ENCODE results near the gene PGS1. TPM values are rescaled to one million over a fixed set of nuclear protein-coding genes. Genes with fewer than 3 reads are reported as not detected.

PGS1 gene
- polyA plus RNA-seq, 3 donors = 42.2 to 55.0 (median 45.7) TPM

DNA sequence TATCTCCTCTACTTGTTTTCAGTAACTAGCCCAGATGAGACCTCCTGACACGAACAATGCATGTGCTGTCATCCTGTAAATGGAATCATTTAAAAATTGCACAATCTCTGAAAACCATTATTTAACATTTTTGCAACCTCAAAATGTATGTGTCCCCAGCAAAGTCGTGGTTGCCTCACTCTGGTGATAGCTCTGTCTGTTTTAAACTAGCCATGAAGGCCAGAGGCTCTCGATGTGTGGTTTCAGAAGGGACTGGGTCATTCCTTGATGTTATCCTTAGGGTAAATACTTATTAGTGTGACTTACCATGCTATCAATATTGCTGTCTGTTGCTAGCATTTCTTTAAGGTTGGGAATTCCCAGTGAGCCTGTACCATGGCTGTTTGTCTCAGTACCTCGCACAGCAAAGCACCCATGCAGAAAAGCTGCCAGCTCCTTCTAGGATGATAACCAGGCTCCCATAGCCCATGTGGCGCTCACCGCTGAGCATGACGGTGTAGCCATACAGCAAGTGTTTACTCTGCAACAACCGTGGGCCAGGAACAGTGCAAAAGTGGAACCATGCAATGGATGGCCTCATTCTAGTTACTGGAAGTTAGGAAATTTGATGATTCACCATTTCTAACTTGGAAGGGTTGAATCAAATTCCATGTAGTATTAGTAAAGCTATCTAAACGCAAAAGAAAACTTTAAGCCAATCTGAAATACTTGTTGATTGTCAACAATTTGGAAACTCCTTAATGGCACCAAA, 2.9 kb upstream of the PGS1 start:
- DNase-seq (ENCODE audit: extremely low read depth in 1 of 11, low read depth in 9 of 11, low spot score in 4 of 11) = no peak

DNA sequence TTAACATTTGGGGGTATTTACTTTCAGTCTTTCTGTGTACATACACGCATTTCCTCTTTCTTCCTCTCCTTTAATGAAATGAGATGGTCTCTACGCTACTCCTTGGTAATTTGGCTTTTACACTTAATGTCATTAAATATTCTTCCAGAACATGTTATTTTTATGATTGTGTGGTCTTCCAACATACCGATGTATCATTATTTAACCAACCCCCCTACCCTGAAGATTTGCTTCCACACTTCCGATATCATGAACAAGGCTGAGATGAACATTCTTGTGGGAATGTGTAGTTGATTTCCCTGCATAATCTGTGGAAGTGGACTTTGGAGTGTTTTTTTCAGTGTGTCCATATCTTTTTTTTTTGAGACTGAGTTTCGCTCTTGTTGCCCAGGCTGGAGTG, 2.3 kb upstream of the PGS1 start:
- DNase-seq (ENCODE audit: extremely low read depth in 1 of 11, low read depth in 9 of 11, low spot score in 4 of 11) = no peak

DNA sequence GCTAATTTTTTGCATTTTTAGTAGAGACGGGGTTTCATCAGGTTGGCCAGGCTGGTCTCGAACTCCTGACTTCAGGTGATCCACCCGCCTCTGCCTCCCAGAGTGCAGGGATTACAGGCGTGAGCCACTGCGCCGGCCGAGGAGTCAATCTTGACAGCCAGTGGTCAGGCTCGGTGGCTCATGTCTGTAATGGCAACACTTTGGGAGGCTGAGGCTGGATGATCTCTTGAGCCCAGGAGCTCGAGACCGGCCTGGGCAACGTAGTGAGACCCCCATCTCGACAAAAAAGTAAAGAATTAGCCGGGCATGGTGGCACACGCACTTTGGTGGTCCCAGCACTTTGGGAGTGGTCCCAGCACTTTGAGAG, 608 bp upstream of the PGS1 start:
- DNase-seq (ENCODE audit: extremely low read depth in 1 of 11, low read depth in 9 of 11, low spot score in 4 of 11) = no peak

DNA sequence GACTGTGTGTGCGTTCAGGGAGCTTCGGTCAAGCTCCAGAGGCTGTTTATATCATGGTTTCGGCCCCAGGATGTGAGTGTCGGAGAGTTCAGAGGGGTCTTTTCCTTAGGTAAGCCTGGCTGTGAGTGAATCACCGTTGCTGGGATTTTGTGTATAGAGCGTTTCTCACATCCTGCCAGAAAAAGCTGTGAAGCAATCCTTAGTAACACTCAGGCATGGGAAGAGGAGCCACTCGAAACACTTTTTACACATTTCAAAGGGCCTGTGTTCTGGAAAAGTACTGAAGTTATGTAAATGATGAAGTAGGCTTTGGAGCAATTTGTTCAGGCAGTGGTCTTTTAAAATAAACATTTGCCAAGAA, 662 bp downstream of the PGS1 start:
- DNase-seq (ENCODE audit: extremely low read depth in 1 of 11, low read depth in 9 of 11, low spot score in 4 of 11) = no peak

DNA sequence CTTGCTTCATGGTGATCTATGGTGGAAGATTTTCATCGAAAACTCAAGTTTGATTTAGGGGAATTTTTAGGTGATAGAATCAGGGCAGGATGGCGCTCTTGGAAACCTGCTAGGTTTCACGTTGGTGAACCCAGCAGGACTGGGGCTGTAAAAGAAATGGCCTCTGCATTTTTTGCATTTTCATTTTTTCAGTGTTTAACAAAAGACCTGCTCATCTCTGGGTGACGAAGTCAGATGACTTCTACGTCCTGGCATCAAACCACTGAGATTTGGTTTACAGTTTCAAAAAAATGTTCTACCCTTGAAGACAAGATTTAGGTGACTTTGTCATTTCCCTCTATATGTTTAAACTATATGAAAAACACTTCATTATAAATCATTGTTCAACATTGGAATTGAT, 1.9 kb downstream of the PGS1 start:
- DNase-seq (ENCODE audit: extremely low read depth in 1 of 11, low read depth in 9 of 11, low spot score in 4 of 11) = no peak

DNA sequence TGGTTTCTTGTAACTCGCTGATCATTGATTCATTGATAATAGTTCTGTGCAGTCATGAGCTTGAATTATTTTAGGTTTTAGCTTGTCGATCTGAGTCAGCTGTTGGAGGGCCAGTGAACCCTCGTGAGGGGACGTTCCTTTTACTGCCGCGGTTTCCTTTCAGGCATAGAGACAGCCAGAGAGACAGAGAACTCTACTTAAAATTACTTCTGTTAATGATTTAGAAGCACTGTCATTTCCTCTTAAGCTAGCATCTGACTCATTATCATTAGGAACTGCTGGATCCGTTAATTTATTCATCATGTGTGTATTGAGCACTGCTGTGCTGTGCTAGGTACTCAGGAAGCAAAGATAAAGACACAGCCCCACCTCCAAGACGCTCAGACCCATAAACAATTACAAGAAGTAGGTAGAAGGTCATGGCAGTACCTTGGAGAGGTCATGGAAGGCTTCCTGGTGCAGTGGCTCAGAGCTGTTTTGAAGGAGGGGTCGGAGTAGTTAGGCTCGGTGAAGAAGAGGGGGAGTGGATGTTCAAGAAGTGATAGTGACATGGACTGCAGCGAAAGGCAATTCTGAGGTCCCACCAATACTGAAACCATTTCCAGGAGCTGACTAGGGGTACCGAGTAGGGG, 3.3 kb downstream of the PGS1 start:
- DNase-seq (ENCODE audit: extremely low read depth in 1 of 11, low read depth in 9 of 11, low spot score in 4 of 11) = no peak

DNA sequence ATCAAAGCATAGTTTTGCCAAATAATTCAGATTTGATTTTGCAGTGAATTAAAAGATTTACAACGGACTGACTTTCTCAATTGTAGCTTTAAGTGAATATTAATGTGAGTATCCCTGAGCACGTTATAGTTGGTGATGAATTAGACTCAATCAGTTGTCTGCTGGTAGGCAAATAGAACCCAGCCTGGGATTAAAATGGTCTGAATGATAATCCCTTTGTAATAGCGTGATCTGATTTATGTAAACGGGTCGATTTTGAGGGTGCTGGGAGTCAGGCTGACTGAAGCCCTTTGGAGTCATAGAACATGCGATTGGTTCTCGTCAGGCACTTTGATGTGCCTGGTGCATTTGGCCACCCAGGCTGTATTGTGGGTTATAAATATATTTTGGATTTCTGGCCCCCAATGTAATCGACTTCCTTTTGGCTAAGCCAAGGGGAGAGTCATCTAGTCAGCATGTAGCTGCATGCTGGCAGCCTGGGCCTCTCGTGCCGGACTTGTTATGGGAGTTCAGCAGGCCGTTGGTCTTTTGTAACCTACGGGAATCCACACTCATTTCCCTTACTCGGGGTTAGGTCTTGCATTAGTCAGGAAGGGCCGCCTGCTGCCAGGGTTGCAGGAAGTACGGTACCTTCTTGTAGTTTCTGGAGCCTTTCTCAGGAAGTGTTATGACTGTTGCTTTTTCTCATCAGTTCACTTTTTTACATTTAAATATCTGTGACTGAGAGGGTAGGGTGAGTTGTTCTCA, 5.4 kb downstream of the PGS1 start:
- no peak for DNase-seq (ENCODE audit: extremely low read depth in 1 of 11, low read depth in 9 of 11, low spot score in 4 of 11)

DNA sequence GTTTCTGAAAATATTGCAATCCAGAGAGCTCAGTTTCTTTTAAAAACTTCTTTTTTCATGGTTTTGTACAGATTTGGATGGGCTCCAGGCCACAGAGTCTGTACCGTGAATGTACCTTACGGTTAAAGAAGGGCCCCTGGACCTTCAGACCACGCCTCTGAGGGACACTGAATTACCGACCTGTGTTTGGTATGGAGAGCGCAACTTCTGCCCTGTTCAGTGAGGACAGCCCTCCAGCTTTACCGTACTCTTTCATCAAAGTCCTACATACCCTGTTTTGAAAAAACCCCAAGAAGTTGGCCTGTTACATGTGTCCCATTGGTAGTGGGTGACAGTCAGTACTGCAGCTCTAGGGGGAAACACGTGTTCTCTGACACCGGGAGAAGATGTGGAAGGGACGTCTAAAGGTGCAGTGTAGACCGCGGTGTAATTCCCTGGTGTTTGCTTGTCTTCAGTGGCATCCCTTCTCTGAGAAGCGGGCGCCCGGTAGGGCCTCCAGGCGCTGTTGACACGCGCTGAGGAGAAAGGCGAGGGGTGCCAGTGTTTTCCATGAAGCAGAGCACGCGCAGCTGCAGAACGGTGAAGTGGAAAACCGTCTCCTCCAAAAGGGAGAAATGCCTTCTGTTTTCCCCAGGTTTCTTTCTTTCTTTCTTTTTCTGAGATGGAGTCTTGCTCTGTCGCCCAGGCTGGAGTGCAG, 6.2 kb downstream of the PGS1 start:
- DNase-seq (ENCODE audit: extremely low read depth in 1 of 11, low read depth in 9 of 11, low spot score in 4 of 11) = no peak

DNA sequence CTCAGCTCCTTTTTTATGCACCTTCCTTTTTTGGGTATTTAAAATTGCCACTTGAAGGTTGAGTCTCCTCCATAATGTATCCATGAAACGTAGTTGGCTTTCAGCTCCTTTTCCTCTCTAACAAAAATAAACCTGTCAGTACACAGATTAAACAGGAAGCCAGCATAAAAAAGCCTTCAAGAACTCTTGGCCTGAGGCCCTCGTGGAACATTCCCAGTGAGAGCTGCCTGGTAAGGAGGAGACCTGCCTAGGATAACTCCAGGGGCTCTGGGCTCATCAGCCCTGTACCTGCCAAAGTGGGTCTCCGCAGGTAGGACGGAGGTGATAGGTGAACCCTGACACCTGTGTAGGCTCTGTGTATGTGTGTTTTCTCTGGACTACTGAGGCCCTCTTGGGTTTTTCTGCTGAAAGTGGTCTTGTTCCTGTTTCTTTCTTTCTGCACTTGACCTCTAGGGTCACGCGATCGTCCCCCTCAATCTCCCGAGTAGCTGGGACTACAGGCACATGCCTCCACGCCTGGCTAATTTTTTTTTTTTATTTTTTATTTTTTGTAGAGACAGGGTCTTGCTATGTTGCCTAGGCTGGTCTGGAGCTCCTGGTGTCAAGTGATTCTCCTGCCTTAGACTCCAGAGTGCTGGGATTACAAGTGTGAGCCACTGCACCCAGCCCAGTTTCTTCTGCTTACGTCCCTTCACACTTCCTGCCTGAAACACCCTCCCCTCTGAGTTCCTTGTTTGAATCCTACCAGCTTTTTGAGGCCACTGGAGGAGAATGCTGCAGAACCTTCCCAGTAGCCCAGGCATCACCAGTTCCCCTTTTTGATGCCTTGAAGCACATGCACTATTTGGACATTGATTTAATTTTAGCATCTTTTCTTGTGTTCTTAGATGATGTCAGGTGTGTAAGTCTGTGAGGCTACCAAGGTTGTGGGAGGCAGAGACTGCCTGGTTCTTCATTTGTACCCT, 9.8 kb downstream of the PGS1 start:
- no peak for DNase-seq (ENCODE audit: extremely low read depth in 1 of 11, low read depth in 9 of 11, low spot score in 4 of 11)

DNA sequence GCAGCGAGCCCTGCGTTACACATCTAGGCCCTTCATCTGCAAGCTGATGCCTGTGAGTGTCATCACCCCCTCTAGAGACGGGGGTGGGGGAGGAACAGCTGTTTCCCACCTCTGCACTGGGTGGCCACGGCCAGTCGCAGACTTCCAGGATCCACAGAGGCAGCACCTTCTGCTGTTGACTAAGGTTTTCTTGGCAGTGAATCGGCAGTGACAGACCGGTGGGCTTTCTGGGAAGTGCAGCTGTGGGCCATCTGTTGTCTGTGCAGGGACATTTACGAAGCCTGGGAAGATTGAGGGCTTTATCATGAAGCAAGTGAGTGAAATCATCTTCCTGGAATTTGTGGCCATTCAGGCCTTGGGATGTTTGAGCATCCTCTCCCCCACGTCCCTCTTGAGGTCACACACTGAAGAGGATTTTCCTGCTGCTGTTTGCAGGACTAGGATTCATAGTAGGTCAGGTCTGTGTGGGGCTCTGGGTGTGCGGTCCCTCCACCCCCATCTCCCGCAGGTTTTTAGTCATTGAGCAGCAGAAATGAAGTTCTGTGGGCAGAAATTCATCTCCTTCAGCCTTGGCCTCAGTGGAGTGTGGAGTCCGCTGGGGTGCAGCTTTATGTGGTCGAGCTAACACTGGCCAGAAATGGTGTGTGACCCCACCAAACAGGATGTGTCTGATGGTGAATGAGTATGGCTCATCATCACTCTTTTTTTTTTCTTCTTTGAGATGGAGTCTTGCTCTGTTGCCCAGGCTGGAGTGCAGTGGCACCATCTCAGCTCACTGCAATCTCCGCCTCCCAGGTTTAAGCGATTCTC, 12.0 kb downstream of the PGS1 start:
- no peak for DNase-seq (ENCODE audit: extremely low read depth in 1 of 11, low read depth in 9 of 11, low spot score in 4 of 11)

DNA sequence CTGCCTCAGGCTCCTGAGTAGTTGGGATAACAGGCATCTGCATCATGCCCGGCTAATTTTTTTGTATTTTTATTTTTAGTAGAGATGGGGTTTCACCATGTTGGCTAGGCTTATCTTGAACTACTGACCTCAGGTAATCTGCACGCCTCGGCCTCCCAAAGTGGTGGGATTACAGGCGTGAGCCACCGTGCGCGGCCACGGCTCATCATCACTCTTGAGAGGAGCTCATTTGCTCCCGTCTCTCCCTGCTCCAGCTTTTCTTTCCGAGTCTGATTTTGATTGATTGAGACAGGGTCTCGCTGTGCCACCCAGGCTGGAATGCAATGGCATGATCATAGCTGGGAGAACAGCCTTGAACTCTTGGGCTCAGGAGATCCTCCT, 12.6 kb downstream of the PGS1 start:
- no peak for DNase-seq (ENCODE audit: extremely low read depth in 1 of 11, low read depth in 9 of 11, low spot score in 4 of 11)

DNA sequence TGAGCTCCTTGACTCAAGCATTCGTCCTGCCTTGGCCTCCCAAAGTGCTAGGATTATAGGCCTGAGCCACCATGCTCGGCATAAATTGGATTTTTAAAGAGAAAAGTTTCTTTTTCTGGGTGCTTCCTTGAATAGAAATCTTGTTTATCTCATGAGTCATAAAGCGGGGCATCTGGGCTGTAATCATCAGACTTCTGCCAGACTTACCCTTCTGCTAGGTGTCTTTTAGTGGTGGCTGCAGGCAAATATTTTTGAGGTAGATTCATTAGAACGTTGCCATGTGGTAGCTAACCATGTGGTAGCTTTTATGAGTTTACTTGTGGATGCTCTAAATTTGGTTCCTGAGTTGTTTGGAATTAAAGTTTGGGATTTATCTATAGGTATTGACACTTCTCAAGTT, 13.4 kb downstream of the PGS1 start:
- no peak for DNase-seq (ENCODE audit: extremely low read depth in 1 of 11, low read depth in 9 of 11, low spot score in 4 of 11)

DNA sequence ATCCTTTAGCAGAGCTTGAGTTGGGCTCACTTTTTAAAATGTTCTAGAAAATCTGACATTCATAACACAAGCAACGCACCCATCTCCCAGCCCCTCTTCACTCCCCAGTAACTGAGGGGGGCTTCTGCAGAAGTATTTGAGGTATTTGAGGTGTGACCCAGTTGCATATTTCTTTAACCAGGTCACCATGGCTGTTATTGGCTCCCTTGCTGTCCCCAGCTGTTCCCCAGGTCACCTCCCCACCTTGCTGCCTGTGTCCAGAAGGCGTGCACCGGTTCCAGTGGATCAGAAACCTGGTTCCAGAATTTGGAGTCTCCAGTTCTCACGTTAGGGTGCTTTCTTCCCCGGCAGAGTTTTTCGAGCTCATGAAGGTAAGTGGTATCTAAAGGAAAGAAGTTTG, 13.8 kb downstream of the PGS1 start:
- DNase-seq (ENCODE audit: extremely low read depth in 1 of 11, low read depth in 9 of 11, low spot score in 4 of 11) = no peak

DNA sequence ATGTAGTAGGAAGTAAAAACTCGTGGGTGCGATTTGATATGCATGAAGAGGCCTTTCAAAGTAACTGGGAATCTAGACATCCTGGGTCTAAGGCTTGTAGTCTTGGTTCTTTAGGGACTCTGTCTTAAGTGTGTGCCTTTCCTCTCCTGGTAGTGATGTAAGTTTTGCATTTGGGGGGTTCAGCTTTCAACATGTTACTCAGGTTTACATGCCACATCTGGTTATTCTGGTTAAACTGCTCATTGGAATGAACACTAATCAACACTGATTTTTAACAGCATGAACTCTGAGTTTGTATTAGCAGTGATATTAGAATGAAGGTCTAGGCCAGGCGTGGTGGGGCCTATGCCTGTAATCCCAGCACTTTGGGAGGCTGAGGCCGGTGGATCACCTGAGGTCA, 15.1 kb downstream of the PGS1 start:
- DNase-seq (ENCODE audit: extremely low read depth in 1 of 11, low read depth in 9 of 11, low spot score in 4 of 11) = no peak

DNA sequence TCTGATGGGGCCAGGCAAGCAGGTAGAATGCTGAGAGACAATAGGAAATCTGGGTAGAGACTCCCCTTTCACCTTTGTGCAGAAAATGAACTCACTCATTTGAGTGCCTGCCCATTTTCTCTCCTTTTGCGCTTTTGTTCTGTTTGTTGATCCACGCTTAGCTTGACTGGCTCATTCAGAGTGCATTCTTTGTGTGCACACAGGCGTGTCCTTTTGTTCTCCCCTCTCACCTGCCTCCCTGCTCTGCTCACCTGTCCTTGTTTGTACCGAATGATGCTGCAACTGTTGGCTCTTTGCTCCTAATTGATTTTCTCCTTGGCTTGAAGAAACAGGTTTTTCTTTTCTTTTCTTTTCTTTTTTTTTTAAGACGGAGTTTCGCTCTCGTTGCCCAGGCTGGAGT, 15.8 kb downstream of the PGS1 start:
- no peak for DNase-seq (ENCODE audit: extremely low read depth in 1 of 11, low read depth in 9 of 11, low spot score in 4 of 11)

DNA sequence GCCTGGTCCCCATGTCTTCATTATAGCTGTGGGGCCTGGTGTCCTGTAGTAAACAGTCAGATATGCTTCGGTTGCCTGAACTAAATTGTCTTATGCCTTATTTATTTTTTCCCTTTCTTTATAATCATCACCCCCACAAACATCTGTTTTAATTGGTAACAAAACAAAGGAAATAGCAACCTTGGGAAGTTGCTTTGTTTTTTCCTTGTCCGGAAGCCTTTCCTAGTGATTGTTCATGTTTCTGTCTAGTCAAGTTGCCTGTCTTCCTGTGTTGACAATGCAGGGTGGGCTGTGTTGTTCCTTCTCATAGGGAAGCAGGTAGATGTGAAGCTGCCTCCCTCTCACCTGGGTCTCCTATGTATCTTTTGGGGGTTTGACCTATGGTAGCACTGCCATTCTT, 16.7 kb downstream of the PGS1 start:
- no peak for DNase-seq (ENCODE audit: extremely low read depth in 1 of 11, low read depth in 9 of 11, low spot score in 4 of 11)

DNA sequence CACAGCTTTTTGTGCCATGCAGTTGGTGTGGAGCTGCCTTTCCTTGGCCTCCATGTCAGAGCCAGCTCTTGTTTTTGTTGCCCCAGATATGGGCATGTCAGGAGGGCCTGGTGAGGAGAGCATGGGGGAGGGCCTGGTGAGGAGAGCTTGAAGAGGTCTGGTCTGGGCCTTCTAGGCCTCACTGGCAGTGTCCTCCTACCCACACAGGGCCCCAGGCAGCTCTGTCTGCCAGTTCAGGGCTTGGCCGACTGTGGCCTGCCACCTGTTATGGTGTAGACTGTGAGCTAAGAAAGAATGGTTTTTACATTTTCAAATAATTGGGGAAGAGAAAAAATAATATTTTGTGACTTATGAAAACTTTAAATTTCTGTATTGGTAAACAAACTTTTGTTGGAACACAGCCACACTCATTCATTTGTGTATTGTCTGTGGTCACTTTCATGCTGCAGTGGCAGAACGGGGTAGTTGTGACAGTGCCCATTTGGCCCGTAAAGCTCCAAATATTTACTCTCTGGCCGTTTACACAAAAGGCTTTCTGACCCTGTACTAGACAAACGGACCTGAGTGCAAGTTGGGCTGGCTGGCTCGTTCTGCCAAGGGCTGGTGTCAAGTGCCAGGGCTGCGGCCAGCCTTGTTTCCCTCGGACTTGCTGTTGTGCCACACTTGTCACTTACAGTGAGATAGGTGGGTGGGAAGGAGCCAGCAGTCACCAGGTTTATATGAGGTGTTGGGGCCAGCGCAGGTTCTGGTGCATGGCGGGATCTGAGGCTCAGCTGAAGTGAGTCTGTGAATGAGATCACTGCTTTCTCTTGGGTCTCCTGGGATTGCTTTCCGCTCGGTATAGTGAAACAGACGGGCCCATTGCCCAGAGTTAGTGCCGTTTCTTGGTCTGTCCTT, 18.2 kb downstream of the PGS1 start:
- DNase-seq (ENCODE audit: extremely low read depth in 1 of 11, low read depth in 9 of 11, low spot score in 4 of 11) = no peak
